Breast epithelium (tissue), 4 donors: ENCODE results near the gene GNAQ. TPM values are rescaled to one million over a fixed set of nuclear protein-coding genes. Genes with fewer than 3 reads are reported as not detected.

Source experiments
- DNase-seq, 2 donors: peaks; one replicate each; pipeline ENCODE4 v3.0.0-alpha.2; 2019; ENCODE audit warnings: low spot score in 2 of 2
- H3K27ac ChIP-seq, 2 donors: fragments of 200-600 bp; sonication (generic) in 1 of 2; one replicate each; pipeline ENCODE4 v1.5.1; 2016 to 2019; ENCODE audit warnings: mild to moderate bottlenecking in 1 of 2
- H3K27me3 ChIP-seq, 2 donors: fragments of 200-600 bp; sonication (generic) in 1 of 2; one replicate each; pipeline versions ENCODE4 v1.5.1 to v1.6.0; 2017 to 2019; ENCODE audit warnings: control low read depth in 1 of 2, mild to moderate bottlenecking in 1 of 2
- H3K36me3 ChIP-seq: fragments of 200-600 bp; one replicate; pipeline ENCODE4 v1.5.1; 2019
- H3K4me1 ChIP-seq, 2 donors: fragments of 200-600 bp; sonication (generic); one replicate each; pipeline ENCODE4 v1.5.1; 2016 to 2019; ENCODE audit warnings: control low read depth in 1 of 2
- H3K4me3 ChIP-seq, 3 donors: fragments of 200-600 bp; sonication (generic); 1 replicate in 2 of 3; 2 replicates in 1 of 3; pipeline ENCODE4 v1.5.1; 2016 to 2019; ENCODE audit warnings: mild to moderate bottlenecking in 3 of 3, moderate library complexity in 2 of 3
- H3K9me3 ChIP-seq, 2 donors: fragments of 200-600 bp; sonication (generic) in 1 of 2; one replicate each; pipeline ENCODE4 v1.5.1; 2016 to 2019; ENCODE audit warnings: control low read depth in 1 of 2
- POLR2A ChIP-seq: fragments of 450-650 bp; IDR thresholded peaks from one replicate; pipeline ENCODE4 v1.6.1; 2016; ENCODE audit warnings: antibody characterized with exemption, mild to moderate bottlenecking, moderate library complexity
- POLR2AphosphoS5 ChIP-seq, 3 donors: sonication (generic); formaldehyde crosslinking; IDR thresholded peaks; one replicate each; pipeline ENCODE4 v1.6.1; 2017; ENCODE audit warnings: antibody characterized with exemption in 3 of 3
- intact Hi-C: fragments of 100-400 bp; cut with DNase I; formaldehyde crosslinking; loops from one replicate; pipeline ENCODE4 v1.15.1; 2023; ENCODE audit warnings: low total_unique reads
- total RNA-seq, 3 donors: library from RNA; depleted of rRNA; stranded (reverse); fragments of >200 nt; gene quantifications; one replicate each; pipeline ENCODE4 v1.1.0, GENCODE V29; 2016
- TF ChIP-seq, protein P1 (sequence below), 3 donors: fragments of 450-650 bp; IDR thresholded peaks; one replicate each; pipeline ENCODE4 v1.5.1; 2016 to 2017; ENCODE audit warnings: antibody characterized with exemption in 3 of 3, mild to moderate bottlenecking in 3 of 3, moderate library complexity in 3 of 3

GNAQ gene
- total RNA-seq = 10 to 100 TPM; 39.0 to 49.3 (median 47.2) TPM

DNA sequence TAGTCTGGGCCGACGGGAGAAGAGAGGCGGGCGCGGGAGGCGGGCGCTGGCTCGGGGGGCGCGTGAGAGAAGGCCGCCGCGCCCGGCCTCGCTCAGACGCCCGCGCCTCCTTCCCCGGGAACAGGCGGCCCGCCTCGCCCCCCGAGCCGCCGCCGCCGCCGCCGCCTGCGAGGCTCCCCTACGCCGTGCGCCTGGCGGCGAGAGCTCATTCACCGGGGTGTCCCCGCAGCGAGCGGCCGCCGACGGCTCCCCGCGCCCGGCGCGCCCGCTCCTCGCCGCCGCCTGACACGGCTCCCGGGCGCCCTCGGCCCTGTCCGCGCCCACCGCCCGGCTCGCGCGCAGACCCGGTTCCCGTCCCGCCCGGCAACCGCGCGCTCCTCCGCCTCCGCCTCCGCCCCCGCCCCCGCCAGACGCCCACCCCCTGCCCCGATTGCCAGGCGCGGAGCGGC is at the start of gene GNAQ:
GNAQ (minus strand) TSS at position 368 of the 449 bp plus-strand sequence. CDS start 576 bp downstream, outside the sequence.
- no peak for DNase-seq
- no peaks in the 10 kb centered on the region for H3K36me3 ChIP-seq

DNA sequence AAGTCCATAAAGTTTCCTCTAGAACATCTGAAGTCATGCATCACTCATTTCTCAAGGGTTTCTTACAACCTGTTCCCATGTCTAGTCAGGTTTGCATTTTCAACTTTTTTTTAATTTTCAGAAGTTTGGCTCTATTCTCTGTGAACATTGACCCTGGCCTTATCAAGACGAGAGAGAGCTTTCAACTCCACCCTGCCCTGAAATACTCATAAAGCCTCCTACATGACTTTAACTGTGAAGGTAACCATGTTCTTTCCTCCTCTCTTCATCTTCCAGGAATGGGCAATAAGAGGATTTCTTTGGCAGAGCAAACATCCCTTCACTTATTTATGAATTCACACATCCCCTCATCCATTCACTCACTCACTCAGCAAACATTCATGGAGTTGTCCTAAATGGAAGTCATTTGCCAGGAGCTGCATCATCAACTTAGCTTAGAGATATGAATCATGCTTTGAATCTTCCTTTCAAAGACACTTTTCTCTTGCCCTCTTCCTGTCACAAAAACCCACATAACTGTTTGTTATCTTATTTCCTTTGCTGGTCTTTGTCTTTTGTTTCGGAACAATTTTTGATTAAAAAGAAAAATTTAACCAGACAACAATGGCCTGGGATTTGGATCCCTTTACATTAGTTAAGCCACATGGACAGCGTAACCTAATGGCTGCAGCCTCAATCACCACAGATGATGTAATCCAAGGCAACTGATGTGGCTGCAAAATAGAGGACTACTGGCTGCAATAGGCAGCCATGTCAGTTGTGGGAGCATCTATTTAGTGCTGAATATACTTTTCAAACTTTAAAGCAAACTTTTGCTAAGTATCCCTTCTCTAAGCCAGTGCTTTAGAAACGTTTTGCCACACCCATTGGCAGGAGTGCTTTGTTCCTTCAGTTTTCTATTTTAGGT is 43.0 kb upstream of the GNAQ start:
- Histone ChIP-seq H3K27ac (no peak overlapping the region), H3K4me1 (no peaks in the 10 kb centered on the region), H3K27me3 (no peaks in the 10 kb centered on the region), H3K4me3 (no peak overlapping the region), H3K9me3 (no peaks in the 10 kb centered on the region), H3K36me3 (no peaks in the 10 kb centered on the region)
- intact Hi-C loops = no loop called here
- TF ChIP-seq POLR2A (no peak), POLR2AphosphoS5 (IDR thresholded peaks at IDR 0.05) (no peak)
- TF ChIP-seq, protein P1, sequence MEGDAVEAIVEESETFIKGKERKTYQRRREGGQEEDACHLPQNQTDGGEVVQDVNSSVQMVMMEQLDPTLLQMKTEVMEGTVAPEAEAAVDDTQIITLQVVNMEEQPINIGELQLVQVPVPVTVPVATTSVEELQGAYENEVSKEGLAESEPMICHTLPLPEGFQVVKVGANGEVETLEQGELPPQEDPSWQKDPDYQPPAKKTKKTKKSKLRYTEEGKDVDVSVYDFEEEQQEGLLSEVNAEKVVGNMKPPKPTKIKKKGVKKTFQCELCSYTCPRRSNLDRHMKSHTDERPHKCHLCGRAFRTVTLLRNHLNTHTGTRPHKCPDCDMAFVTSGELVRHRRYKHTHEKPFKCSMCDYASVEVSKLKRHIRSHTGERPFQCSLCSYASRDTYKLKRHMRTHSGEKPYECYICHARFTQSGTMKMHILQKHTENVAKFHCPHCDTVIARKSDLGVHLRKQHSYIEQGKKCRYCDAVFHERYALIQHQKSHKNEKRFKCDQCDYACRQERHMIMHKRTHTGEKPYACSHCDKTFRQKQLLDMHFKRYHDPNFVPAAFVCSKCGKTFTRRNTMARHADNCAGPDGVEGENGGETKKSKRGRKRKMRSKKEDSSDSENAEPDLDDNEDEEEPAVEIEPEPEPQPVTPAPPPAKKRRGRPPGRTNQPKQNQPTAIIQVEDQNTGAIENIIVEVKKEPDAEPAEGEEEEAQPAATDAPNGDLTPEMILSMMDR (IDR thresholded peaks at IDR 0.05) = no peak
- DNase-seq = no peak

More for the DNA sequence above, at the start of gene GNAQ:
- no peaks in the 10 kb centered on the region for H3K27me3 ChIP-seq
- H3K9me3 ChIP-seq = no peaks in the 10 kb centered on the region
- TF ChIP-seq, protein P1 (IDR thresholded peaks at IDR 0.05) = no peak
- TF ChIP-seq POLR2A = no peak
- TF ChIP-seq POLR2AphosphoS5 (IDR thresholded peaks at IDR 0.05) = no peak
- H3K4me1 ChIP-seq = peaks cover 0 to 25% of the 10 kb centered on the region in 2 donors
- intact Hi-C loops = no loop called here
- H3K4me3 ChIP-seq = peak within 1 kb of the TSS; percentile 79 to 93 (median 84)
- H3K27ac ChIP-seq = peak within 1 kb of the TSS; percentile 97 to 99

DNA sequence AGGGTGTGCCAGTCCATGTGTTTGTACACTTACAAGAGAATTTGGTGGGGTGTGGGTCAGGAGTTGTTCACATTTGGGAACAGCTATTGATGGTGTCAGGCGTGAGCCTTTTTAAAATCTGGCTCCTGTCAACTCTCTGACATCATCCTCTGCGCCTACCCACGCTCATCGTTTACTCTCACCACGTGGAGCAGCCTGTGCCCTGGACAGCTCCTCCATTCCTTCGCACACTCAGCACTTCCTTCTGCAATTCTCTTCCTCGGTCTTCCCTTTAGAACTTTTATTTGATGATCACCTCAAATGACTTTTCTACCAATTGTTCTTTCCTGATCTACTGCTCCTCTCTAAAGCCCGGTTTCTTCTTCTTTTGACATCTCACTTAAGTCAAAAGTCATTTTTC is 42.1 kb upstream of the GNAQ start:
- intact Hi-C loops = no loop called here
- Histone ChIP-seq H3K4me1 (no peaks in the 10 kb centered on the region), H3K27me3 (no peaks in the 10 kb centered on the region), H3K9me3 (no peaks in the 10 kb centered on the region), H3K36me3 (no peaks in the 10 kb centered on the region), H3K27ac (no peak overlapping the region), H3K4me3 (no peak overlapping the region)
- DNase-seq = no peak
- TF ChIP-seq POLR2AphosphoS5 (IDR thresholded peaks at IDR 0.05) (no peak), POLR2A (no peak)
- TF ChIP-seq, protein P1 (IDR thresholded peaks at IDR 0.05) = no peak

DNA sequence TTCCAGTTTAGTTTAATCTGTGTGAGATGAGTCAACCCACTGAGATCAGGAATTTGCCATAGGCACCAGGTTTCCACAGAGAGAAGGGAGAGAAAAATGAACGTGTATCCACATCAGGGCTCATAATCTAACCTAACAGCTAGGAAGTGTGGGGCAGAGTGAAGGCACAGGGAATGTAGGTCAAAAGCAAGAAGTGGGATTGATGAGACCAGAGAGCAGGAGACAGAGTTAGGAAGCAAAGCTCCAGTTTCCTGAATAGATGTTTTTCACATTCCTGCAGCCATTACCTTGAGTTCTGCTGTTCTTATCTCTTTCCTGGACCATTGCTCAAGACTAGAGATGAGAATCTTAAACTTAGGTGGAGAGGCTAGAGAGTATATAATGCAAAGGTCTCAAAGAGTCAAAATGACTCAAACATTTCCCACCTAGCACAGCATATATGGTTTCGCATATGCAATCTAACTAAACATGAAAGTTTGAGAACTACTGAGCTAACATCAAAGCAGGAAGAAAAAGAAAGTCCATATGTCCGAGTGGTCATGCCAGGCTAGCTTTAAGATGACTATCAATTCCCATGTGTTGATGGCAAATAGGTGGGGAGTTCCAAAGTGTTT is 41.1 kb upstream of the GNAQ start:
- H3K27me3 ChIP-seq = no peaks in the 10 kb centered on the region
- no peak overlapping the region for H3K4me3 ChIP-seq
- TF ChIP-seq POLR2A (no peak), POLR2AphosphoS5 (IDR thresholded peaks at IDR 0.05) (no peak)
- TF ChIP-seq, protein P1 (IDR thresholded peaks at IDR 0.05) = no peak
- no peaks in the 10 kb centered on the region for H3K9me3 ChIP-seq
- H3K27ac ChIP-seq = no peak overlapping the region
- intact Hi-C loops = no loop called here
- H3K4me1 ChIP-seq = no peaks in the 10 kb centered on the region
- no peaks in the 10 kb centered on the region for H3K36me3 ChIP-seq
- DNase-seq = no peak

DNA sequence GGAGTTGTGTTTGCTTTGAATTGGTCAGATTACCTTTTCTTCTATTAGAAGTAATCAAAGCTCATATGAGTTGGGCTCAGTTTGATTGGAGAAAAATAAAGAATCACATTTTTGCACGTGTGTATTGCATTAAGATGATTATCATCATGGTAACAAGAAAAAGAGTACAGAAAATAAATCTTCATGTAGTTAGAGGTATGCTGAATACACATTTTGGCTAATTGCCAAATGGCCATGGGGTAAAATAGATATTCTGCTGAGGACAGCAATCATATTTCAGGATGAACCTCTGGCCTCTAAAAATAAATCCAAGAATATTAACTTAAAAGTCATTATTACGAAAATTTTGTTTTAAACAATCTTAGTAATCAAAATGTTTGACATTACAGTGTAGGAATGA is 38.9 kb upstream of the GNAQ start:
- intact Hi-C loops = no loop called here
- Histone ChIP-seq H3K4me3 (no peak overlapping the region), H3K27ac (no peak overlapping the region), H3K9me3 (no peaks in the 10 kb centered on the region), H3K4me1 (no peaks in the 10 kb centered on the region), H3K36me3 (no peaks in the 10 kb centered on the region), H3K27me3 (no peaks in the 10 kb centered on the region)
- TF ChIP-seq POLR2A (no peak), POLR2AphosphoS5 (IDR thresholded peaks at IDR 0.05) (no peak)
- TF ChIP-seq, protein P1 (IDR thresholded peaks at IDR 0.05) = no peak
- no peak for DNase-seq
